Activated T-cell treated with anti-CD3 and anti-CD28 coated beads, Interleukin-2, amount 50 U/mL, for 4 hours (primary cell): Measurements from ENCODE around the gene EPB41L4A. TPM values are rescaled to one million over a fixed set of nuclear protein-coding genes. Genes with fewer than 3 reads are reported as not detected.

Source experiments
- ATAC-seq, 2 donors: fragments of 200-7000 bp; cut with Tn5 transposase; one replicate each; pipeline ENCODE4 v1.10.0; 2021
- DNase-seq: peaks from one replicate; pipeline ENCODE4 v3.0.0-alpha.2; 2020
- H3K27me3 Mint-ChIP-seq: one replicate; pipeline ENCODE4 v1.8.0; 2021; ENCODE audit warnings: low read depth, mixed read lengths
- H3K36me3 Mint-ChIP-seq: one replicate; pipeline ENCODE4 v1.8.0; 2022; ENCODE audit warnings: mixed read lengths; ENCODE audit not compliant: insufficient read depth
- H3K4me1 Mint-ChIP-seq: one replicate; pipeline ENCODE4 v1.8.0; 2021; ENCODE audit warnings: low read depth, mixed read lengths
- H3K4me3 Mint-ChIP-seq: one replicate; pipeline ENCODE4 v1.8.0; 2021; ENCODE audit warnings: mild to moderate bottlenecking, moderate library complexity, mixed read lengths
- H3K9me3 Mint-ChIP-seq: one replicate; pipeline ENCODE4 v1.8.0; 2021; ENCODE audit warnings: mixed read lengths
- total RNA-seq, 3 donors: library from RNA; stranded (reverse); gene quantifications; one replicate each; pipeline ENCODE4 v1.2.1, GENCODE V29; 2021

EPB41L4A gene
- total RNA-seq, 3 donors from 2014 or later, result 0.10 to 0.35 (median 0.16) TPM

GRCh38 chr5:112200131-112200530 is 218.9 kb downstream of the EPB41L4A start:
- no peak for DNase-seq
- no peaks in the 10 kb centered on the region for H3K4me1 Mint-ChIP-seq
- H3K27me3 Mint-ChIP-seq, result peaks cover 37% of the 10 kb centered on the region
- H3K4me3 Mint-ChIP-seq, result no peak overlapping the region
- H3K9me3 Mint-ChIP-seq, result no peaks in the 10 kb centered on the region
- ATAC-seq, result no peak
- no peaks in the 10 kb centered on the region for H3K36me3 Mint-ChIP-seq

GRCh38 chr5:112196584-112196983 is 222.5 kb downstream of the EPB41L4A start:
- H3K4me1 Mint-ChIP-seq, result no peaks in the 10 kb centered on the region
- H3K36me3 Mint-ChIP-seq, result no peaks in the 10 kb centered on the region
- no peak overlapping the region for H3K4me3 Mint-ChIP-seq
- H3K9me3 Mint-ChIP-seq, result no peaks in the 10 kb centered on the region
- H3K27me3 Mint-ChIP-seq, result peaks cover 17% of the 10 kb centered on the region
- DNase-seq, result no peak
- ATAC-seq, result no peak

- ATAC-seq (no peak), DNase-seq (no peak)
- Mint-ChIP-seq H3K36me3 (no peaks in the 10 kb centered on the region), H3K27me3 (peaks cover 16% of the 10 kb centered on the region), H3K4me1 (no peaks in the 10 kb centered on the region), H3K4me3 (no peak overlapping the region), H3K9me3 (no peaks in the 10 kb centered on the region)
These were observed 223.2 kb downstream of the EPB41L4A start for GRCh38 chr5:112195924-112196323.

- Mint-ChIP-seq H3K4me3 (no peak overlapping the region), H3K27me3 (peaks cover 21% of the 10 kb centered on the region), H3K36me3 (no peaks in the 10 kb centered on the region), H3K9me3 (no peaks in the 10 kb centered on the region), H3K4me1 (peaks cover 3% of the 10 kb centered on the region)
- DNase-seq (no peak), ATAC-seq (no peak)
These were observed 226.2 kb downstream of the EPB41L4A start for GRCh38 chr5:112192866-112193265.

GRCh38 chr5:112192072-112192471 is 227.0 kb downstream of the EPB41L4A start:
- peaks cover 3% of the 10 kb centered on the region for H3K4me1 Mint-ChIP-seq
- peaks cover 21% of the 10 kb centered on the region for H3K27me3 Mint-ChIP-seq
- no peaks in the 10 kb centered on the region for H3K36me3 Mint-ChIP-seq
- no peak overlapping the region for H3K4me3 Mint-ChIP-seq
- DNase-seq, result no peak
- no peaks in the 10 kb centered on the region for H3K9me3 Mint-ChIP-seq
- no peak for ATAC-seq

GRCh38 chr5:112189391-112189790 is 229.7 kb downstream of the EPB41L4A start:
- no peak overlapping the region for H3K4me3 Mint-ChIP-seq
- H3K4me1 Mint-ChIP-seq, result peaks cover 3% of the 10 kb centered on the region
- ATAC-seq (no peak), DNase-seq (no peak)
- H3K36me3 Mint-ChIP-seq, result no peaks in the 10 kb centered on the region
- no peaks in the 10 kb centered on the region for H3K9me3 Mint-ChIP-seq
- peaks cover 23% of the 10 kb centered on the region for H3K27me3 Mint-ChIP-seq

GRCh38 chr5:112186401-112186990 is 232.6 kb downstream of the EPB41L4A start:
- Mint-ChIP-seq H3K4me3 (no peak overlapping the region), H3K27me3 (peaks cover 28% of the 10 kb centered on the region), H3K9me3 (no peaks in the 10 kb centered on the region), H3K4me1 (peaks cover 3% of the 10 kb centered on the region), H3K36me3 (no peaks in the 10 kb centered on the region)
- no peak for DNase-seq
- peak in 1 of 2 donors; percentile 41 for ATAC-seq

GRCh38 chr5:112183874-112184273 is 235.2 kb downstream of the EPB41L4A start:
- H3K36me3 Mint-ChIP-seq, result no peaks in the 10 kb centered on the region
- no peaks in the 10 kb centered on the region for H3K4me1 Mint-ChIP-seq
- H3K27me3 Mint-ChIP-seq, result peaks cover 17% of the 10 kb centered on the region
- no peak for DNase-seq
- ATAC-seq, result no peak
- H3K9me3 Mint-ChIP-seq, result no peaks in the 10 kb centered on the region
- H3K4me3 Mint-ChIP-seq, result no peak overlapping the region

GRCh38 chr5:112183103-112183711 is 235.9 kb downstream of the EPB41L4A start:
- no peak overlapping the region for H3K4me3 Mint-ChIP-seq
- no peaks in the 10 kb centered on the region for H3K4me1 Mint-ChIP-seq
- ATAC-seq, result peak; percentile 27 to 38
- H3K9me3 Mint-ChIP-seq, result no peaks in the 10 kb centered on the region
- H3K36me3 Mint-ChIP-seq, result no peaks in the 10 kb centered on the region
- DNase-seq, result no peak
- peaks cover 13% of the 10 kb centered on the region for H3K27me3 Mint-ChIP-seq

GRCh38 chr5:112179290-112179689 is 239.8 kb downstream of the EPB41L4A start:
- H3K27me3 Mint-ChIP-seq, result peaks cover 10% of the 10 kb centered on the region
- no peak for ATAC-seq
- H3K9me3 Mint-ChIP-seq, result no peaks in the 10 kb centered on the region
- no peak for DNase-seq
- no peak overlapping the region for H3K4me3 Mint-ChIP-seq
- no peaks in the 10 kb centered on the region for H3K36me3 Mint-ChIP-seq
- peaks cover 2% of the 10 kb centered on the region for H3K4me1 Mint-ChIP-seq

GRCh38 chr5:112174959-112175594 is 244.0 kb downstream of the EPB41L4A start:
- peaks cover 5% of the 10 kb centered on the region for H3K27me3 Mint-ChIP-seq
- H3K4me1 Mint-ChIP-seq, result peaks cover 2% of the 10 kb centered on the region
- no peaks in the 10 kb centered on the region for H3K9me3 Mint-ChIP-seq
- H3K4me3 Mint-ChIP-seq, result no peak overlapping the region
- no peaks in the 10 kb centered on the region for H3K36me3 Mint-ChIP-seq
- ATAC-seq, result peak; percentile 57 to 62
- peak; percentile 8 for DNase-seq

- DNase-seq (no peak), ATAC-seq (no peak)
- Mint-ChIP-seq H3K36me3 (peaks cover 44% of the 10 kb centered on the region), H3K4me1 (peaks cover 26% of the 10 kb centered on the region), H3K4me3 (no peak overlapping the region), H3K9me3 (no peaks in the 10 kb centered on the region), H3K27me3 (no peaks in the 10 kb centered on the region)
These were observed 253.0 kb downstream of the EPB41L4A start for GRCh38 chr5:112165897-112166737.

GRCh38 chr5:112165399-112165798 is 253.7 kb downstream of the EPB41L4A start:
- no peak for ATAC-seq
- no peak for DNase-seq
- H3K4me3 Mint-ChIP-seq, result no peak overlapping the region
- peaks cover 28% of the 10 kb centered on the region for H3K4me1 Mint-ChIP-seq
- no peaks in the 10 kb centered on the region for H3K27me3 Mint-ChIP-seq
- peaks cover 44% of the 10 kb centered on the region for H3K36me3 Mint-ChIP-seq
- no peaks in the 10 kb centered on the region for H3K9me3 Mint-ChIP-seq

- Mint-ChIP-seq H3K36me3 (peaks cover 42% of the 10 kb centered on the region), H3K4me1 (peaks cover 31% of the 10 kb centered on the region), H3K27me3 (no peaks in the 10 kb centered on the region), H3K9me3 (no peaks in the 10 kb centered on the region), H3K4me3 (peak overlapping the region; percentile 96)
- DNase-seq (no peak), ATAC-seq (no peak)
These were observed 255.6 kb downstream of the EPB41L4A start for GRCh38 chr5:112163435-112163834.
